NCI-H2029 treated with DMSO at 0.1 percent for 48 hours (cell line): ENCODE data around the gene KAT7.

Experiments used
- DNase-seq: peaks from one replicate; lab custom pipeline; 2025; lab: John Stamatoyannopoulos, UW

The KAT7 gene

DNA sequence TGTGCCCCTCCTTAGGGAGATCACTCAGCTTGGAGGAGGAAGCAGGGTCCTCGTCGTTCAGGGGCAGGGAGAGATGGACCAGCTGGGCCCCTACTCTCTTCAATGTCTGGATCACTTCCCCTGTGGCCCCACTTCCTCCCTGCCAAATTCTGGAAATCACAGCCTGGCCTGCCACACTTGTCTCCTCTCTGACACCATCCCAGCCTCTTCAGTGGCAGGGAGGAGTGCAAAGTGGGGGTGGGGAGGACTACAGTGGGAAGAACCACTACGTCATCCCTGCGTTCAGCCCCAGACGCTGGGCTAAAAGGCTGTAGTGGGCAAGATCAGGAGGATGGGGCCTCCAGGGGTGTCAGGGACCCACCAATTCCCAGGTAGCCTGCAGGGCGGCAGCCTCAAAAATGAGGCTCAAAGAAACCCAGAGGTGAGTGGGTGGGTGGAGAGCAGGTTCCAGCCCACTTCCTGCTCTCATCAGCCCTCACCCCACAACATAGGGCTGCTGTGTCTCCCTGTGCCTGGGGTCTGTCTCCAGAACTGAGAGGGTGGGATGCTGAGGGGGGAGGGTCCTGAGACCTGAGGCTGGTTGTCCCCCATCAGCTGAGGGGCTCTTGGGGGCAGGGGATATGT lies 84.4 kb downstream of the KAT7 start:
- no peak for DNase-seq

DNA sequence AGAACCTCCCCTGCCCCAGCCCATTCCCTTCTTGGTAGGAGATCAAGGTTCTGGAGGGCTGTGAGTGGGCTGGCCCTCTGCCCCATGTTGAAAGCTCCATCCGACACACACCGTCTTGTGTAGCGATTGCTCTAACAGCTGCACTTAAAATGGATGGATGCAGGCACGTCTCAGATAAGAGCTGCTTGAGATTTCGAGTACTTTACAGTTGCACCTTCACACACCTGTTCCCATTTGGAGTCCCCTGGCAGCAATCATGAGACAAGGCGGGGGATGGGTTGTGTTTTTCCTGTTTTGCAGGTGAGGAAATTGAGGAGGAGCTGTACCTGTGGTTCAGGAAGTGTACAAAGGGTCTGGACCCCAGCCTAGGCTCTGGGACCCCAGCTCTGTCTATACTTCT lies 85.0 kb downstream of the KAT7 start:
- DNase-seq = peak; percentile 83

DNA sequence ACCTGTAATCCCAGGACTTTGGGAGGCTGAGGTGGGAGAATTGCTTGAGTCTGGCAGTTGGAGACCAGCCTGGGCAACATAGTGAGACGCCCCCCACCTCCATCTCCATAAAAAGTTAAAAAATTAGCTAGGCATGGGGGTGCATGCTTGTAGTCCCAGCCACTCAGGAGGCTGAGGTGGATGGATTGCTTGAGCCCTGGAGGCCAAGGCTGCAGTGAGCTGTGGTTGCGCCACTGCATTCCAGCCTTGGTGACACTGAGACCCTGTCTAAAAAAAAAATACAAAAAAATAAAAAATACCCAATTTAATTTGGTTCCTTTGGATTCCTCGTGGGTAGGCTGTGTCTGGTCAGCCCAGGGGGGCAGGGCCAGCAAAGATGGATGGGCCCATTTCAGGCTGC lies 85.4 kb downstream of the KAT7 start:
- no peak for DNase-seq

DNA sequence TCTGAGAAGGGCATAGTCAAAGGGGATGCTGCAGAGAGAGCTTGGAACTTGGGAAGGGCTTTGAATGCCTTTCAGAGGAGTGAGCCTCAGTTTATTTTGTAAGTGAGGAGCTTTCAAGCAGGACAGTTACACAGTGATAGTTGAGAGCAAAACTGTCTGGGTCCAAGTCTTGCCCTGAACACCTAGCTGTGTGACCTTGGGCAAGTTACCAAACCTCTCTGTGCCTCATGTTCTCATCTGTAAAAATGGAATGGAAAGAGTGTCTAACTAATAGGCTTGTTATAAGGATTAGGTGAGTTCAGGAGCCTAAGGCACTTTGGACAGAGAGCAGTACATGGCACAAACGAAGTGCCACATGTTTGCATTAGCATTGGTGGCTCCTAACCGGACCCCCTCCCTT lies 86.4 kb downstream of the KAT7 start:
- no peak for DNase-seq

DNA sequence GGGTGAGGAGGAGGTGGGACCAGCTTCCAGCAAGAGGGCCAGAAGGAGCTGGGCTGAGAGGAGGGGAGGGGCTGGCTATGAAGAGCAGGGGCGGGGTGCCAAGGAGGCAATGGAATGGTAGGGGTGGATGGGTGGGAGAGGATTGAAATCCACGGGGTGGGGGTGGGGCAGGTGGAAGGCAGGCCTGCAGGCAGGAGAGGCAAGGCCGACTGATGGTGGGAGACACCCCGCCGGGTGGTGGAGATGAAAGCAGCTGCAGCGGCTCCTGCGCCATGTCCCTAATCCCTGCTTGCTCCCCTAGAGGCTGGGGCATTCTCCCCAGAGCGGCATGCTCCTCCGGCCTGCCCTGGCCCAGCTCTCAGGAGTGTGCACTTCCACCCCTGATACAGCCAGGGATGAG lies 87.2 kb downstream of the KAT7 start:
- no peak for DNase-seq

DNA sequence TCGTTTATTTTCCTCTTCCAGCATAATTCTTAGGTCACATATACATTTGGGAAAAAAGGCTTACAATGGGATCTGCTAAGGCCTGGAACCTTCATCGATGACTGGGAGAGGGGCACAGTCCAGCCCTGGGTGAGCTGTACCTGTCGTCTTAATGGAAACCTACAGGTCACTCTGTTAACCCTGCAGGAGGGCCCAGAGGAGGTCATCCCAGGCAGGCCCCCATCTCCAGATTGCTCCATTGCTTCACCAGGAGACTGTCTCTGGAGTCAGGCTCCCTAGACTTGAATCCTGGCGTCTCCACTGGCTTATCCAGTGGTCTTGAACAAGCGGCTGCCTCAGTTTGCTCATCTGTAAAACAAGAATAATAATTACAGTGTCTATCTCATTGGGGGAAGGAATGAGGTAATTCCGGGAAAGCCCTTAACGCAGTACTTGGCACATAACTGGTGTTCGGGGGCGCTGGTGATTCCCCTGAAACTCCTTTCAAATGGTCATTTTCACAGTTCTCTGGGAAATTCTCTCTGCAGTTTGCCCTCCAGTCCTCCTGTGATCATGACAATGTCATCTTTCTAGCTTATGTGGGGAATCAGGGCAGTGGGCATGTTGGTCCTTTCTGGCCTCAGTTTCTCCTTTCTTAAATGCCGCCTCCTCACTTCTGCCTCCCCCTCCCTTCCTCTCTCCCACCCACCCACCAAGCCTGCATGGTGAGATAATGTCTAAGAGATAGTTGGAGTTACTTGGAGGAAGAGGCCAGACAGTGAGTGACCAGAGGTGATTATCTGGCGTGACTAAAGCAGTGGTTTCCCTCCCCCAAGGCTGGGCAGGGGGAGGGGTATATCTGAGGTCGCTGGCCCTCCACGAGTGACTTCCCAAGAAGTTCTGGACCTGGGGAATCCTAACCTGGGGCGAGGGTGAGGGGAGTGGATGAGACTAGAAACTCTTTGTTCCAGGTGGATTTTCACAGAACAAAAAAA lies 90.7 kb downstream of the KAT7 start:
- DNase-seq = no peak

DNA sequence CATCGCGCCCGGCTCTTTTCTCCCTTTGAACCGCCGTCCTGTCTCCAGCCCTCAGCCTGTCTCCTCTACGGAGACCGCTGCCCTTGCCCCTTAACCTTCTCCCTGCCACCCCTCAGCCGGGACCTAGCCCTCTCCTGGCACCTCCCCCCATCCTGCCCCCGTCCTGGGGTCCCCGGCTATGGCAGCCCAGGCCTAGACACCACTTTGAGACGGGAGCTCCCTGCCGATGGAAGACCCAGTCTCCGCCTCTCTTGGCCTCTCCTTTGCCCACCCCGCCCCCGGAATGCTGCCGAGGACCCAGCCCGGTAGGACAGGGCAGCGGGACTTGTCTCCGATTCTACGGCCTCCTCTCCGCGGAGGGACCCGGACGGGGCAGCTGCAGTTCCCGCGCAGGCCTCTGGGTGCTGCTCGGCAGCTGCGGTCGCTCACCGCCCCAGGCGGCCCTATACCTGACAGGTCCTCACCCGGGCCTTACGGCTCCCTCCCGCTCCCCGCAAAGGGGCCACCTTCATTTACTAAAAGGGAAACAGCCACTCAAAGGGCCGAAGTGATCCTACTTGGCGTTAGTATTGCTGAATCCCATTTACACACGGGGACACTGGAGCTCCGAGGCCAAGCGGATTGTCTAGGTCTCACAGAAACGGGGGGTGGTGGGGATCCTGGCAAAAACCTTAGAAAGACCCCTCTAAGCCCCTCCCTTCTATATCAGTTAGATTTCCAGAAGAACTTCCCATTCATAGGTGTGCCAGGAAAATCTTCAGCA lies 92.0 kb downstream of the KAT7 start:
- DNase-seq = no peak

DNA sequence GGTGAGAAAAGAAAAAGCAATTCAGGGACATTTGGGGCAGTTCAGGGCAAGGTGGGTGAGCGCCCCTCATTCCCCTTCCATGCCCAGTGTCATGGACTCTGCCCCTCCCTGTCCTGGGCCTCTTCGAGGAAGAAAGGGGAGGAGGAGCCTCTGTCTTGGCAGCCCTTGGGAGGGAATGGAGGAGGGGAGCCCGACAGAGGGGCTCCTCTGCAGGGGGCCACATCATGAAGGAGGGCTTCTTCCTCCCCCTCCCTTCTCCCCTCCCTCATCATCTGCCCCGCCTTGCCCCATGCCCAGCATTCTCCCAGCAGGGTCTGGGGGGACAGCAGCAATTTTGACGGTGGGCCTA lies 92.5 kb downstream of the KAT7 start:
- DNase-seq = no peak

DNA sequence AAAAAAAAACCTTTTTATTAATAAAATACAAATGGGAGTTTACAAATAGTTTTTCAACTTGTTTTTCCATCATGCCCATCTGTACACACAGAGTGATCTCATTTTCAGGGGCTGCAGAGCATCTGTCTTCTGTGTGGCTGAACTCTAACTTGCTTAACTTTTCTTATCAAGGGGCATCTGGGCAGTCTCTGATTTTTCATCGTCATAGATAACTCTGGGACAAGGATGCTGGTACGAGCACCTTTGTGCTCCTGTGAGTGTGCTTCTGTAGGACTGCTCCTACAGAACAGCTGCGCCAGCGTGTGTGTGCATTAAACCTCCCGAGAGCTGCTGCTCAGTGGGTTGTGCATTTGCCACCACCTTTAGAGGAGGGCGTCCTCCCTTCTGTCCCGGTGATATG lies 94.0 kb downstream of the KAT7 start:
- DNase-seq = no peak
